Inflammatory macrophage treated with lipopolysaccharide for 4 hours (primary cell): ENCODE measurements around the gene FAAP20.
A peak's percentile ranks its signal among the peaks of the same experiment; 100 is the strongest.

Source experiments
- DNase-seq: peaks from one replicate; pipeline ENCODE4 v3.0.0-alpha.2; 2020

Gene FAAP20

GRCh38 chr1:2210084-2210653 is 15.6 kb upstream of the FAAP20 start:
- DNase-seq = no peak

- no peak for DNase-seq
Measured at GRCh38 chr1:2209400-2210083, 15.0 kb upstream of the FAAP20 start.

- DNase-seq = no peak
Measured at GRCh38 chr1:2208309-2209239, 14.0 kb upstream of the FAAP20 start.

- DNase-seq = no peak
Measured at GRCh38 chr1:2206813-2207487, 12.4 kb upstream of the FAAP20 start.

GRCh38 chr1:2205191-2205952 is 10.8 kb upstream of the FAAP20 start:
- peak; percentile 85 for DNase-seq

- no peak for DNase-seq
Measured at GRCh38 chr1:2204415-2205190, 10.0 kb upstream of the FAAP20 start.

GRCh38 chr1:2203671-2204414 is 9.3 kb upstream of the FAAP20 start:
- no peak for DNase-seq

GRCh38 chr1:2202843-2203601 is 8.4 kb upstream of the FAAP20 start:
- no peak for DNase-seq

- DNase-seq = no peak
Measured at GRCh38 chr1:2202008-2202575, 7.5 kb upstream of the FAAP20 start.

GRCh38 chr1:2201062-2201461 is 6.5 kb upstream of the FAAP20 start:
- no peak for DNase-seq

- DNase-seq = no peak
Measured at GRCh38 chr1:2200308-2200943, 5.9 kb upstream of the FAAP20 start.

GRCh38 chr1:2199042-2199810 is 4.7 kb upstream of the FAAP20 start:
- peak; percentile 85 for DNase-seq

- DNase-seq = no peak
Measured at GRCh38 chr1:2198571-2198970, 4.0 kb upstream of the FAAP20 start.

- DNase-seq = no peak
Measured at GRCh38 chr1:2197707-2198165, 3.2 kb upstream of the FAAP20 start.

- DNase-seq = no peak
Measured at GRCh38 chr1:2196901-2197638, 2.5 kb upstream of the FAAP20 start.

- DNase-seq = no peak
Measured at GRCh38 chr1:2195785-2196184, 1.2 kb upstream of the FAAP20 start.

GRCh38 chr1:2194898-2195673 is 514 bp upstream of the FAAP20 start:
- DNase-seq = peak; percentile 81
